Transverse colon (tissue), 3 donors: Measurements from ENCODE around the gene MRPL41.

Experiments
- POLR2A ChIP-seq: fragments of 450-650 bp; IDR thresholded peaks from one replicate; pipeline ENCODE4 v1.6.1; 2016; ENCODE audit warnings: antibody characterized with exemption, mild to moderate bottlenecking, moderate library complexity
- TF ChIP-seq, protein P1 (sequence below), 5 experiments: fragments of 200-600 bp in 3 of 5; fragments of 450-650 bp in 2 of 5; sonication (generic) in 3 of 5; IDR thresholded peaks; 1 replicate in 2 of 5; 2 replicates in 3 of 5; pipeline ENCODE4 v1.5.1; 2016 to 2017; ENCODE audit warnings: antibody characterized with exemption in 5 of 5, inconsistent platforms in 3 of 5, mild to moderate bottlenecking in 2 of 5, moderate library complexity in 1 of 5

GRCh38 chr9:137575364-137575715 is 23.7 kb downstream of the MRPL41 start:
- TF ChIP-seq, protein P1, sequence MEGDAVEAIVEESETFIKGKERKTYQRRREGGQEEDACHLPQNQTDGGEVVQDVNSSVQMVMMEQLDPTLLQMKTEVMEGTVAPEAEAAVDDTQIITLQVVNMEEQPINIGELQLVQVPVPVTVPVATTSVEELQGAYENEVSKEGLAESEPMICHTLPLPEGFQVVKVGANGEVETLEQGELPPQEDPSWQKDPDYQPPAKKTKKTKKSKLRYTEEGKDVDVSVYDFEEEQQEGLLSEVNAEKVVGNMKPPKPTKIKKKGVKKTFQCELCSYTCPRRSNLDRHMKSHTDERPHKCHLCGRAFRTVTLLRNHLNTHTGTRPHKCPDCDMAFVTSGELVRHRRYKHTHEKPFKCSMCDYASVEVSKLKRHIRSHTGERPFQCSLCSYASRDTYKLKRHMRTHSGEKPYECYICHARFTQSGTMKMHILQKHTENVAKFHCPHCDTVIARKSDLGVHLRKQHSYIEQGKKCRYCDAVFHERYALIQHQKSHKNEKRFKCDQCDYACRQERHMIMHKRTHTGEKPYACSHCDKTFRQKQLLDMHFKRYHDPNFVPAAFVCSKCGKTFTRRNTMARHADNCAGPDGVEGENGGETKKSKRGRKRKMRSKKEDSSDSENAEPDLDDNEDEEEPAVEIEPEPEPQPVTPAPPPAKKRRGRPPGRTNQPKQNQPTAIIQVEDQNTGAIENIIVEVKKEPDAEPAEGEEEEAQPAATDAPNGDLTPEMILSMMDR (IDR thresholded peaks at IDR 0.05), result no peak
- TF ChIP-seq POLR2A, result no peak
